Stimulated activated naive CD8-positive, alpha-beta T cell treated with anti-CD3 and anti-CD28 coated beads, Interleukin-15, Interleukin-2, amounts not matched to agents 100 ng/mL and 50 ng/mL, for 24 hours (primary cell): Measurements from ENCODE around the gene PLA2R1.
"Not testable (repeated sequence)": the region's sequence is repeated elsewhere in the genome, so short reads cannot be mapped to it uniquely, and the experiment has no call there.

Experiments used
- H3K27ac Mint-ChIP-seq: one replicate; pipeline ENCODE4 v1.8.0; 2021; ENCODE audit warnings: mild to moderate bottlenecking, mixed read lengths
- H3K27me3 Mint-ChIP-seq: one replicate; pipeline ENCODE4 v1.8.0; 2021; ENCODE audit warnings: mixed read lengths
- H3K36me3 Mint-ChIP-seq: one replicate; pipeline ENCODE4 v1.8.0; 2021; ENCODE audit warnings: low read depth, mixed read lengths
- H3K4me1 Mint-ChIP-seq: one replicate; pipeline ENCODE4 v1.8.0; 2021; ENCODE audit warnings: low read depth, mixed read lengths
- H3K4me3 Mint-ChIP-seq: one replicate; pipeline ENCODE4 v1.8.0; 2021; ENCODE audit warnings: mild to moderate bottlenecking, mixed read lengths
- H3K9me3 Mint-ChIP-seq: one replicate; pipeline ENCODE4 v1.8.0; 2021; ENCODE audit warnings: mixed read lengths

Gene PLA2R1

GRCh38 chr2:160052531-160052930 lies 9.9 kb downstream of the PLA2R1 start:
- no peak overlapping the region for H3K27ac Mint-ChIP-seq
- H3K9me3 Mint-ChIP-seq = no peaks in the 10 kb centered on the region
- H3K4me3 Mint-ChIP-seq = no peak overlapping the region
- peaks cover 19% of the 10 kb centered on the region for H3K27me3 Mint-ChIP-seq
- H3K4me1 Mint-ChIP-seq = no peaks in the 10 kb centered on the region
- H3K36me3 Mint-ChIP-seq = no peaks in the 10 kb centered on the region

GRCh38 chr2:160051371-160051800 lies 11.0 kb downstream of the PLA2R1 start:
- Mint-ChIP-seq H3K27ac (no peak overlapping the region), H3K36me3 (no peaks in the 10 kb centered on the region), H3K4me3 (no peak overlapping the region), H3K4me1 (no peaks in the 10 kb centered on the region), H3K9me3 (no peaks in the 10 kb centered on the region), H3K27me3 (peaks cover 19% of the 10 kb centered on the region)

GRCh38 chr2:160050147-160050546 lies 12.3 kb downstream of the PLA2R1 start:
- no peaks in the 10 kb centered on the region for H3K36me3 Mint-ChIP-seq
- no peak overlapping the region for H3K4me3 Mint-ChIP-seq
- no peak overlapping the region for H3K27ac Mint-ChIP-seq
- H3K9me3 Mint-ChIP-seq = no peaks in the 10 kb centered on the region
- H3K27me3 Mint-ChIP-seq = peaks cover 14% of the 10 kb centered on the region
- no peaks in the 10 kb centered on the region for H3K4me1 Mint-ChIP-seq

- no peak overlapping the region for H3K27ac Mint-ChIP-seq
- H3K4me1 Mint-ChIP-seq = peaks cover 15% of the 10 kb centered on the region
- H3K36me3 Mint-ChIP-seq = no peaks in the 10 kb centered on the region
- H3K4me3 Mint-ChIP-seq = no peak overlapping the region
- H3K27me3 Mint-ChIP-seq = peaks cover 12% of the 10 kb centered on the region
- H3K9me3 Mint-ChIP-seq = no peaks in the 10 kb centered on the region
These were observed 16.7 kb downstream of the PLA2R1 start for GRCh38 chr2:160045703-160046210.

GRCh38 chr2:160044728-160045127 lies 17.7 kb downstream of the PLA2R1 start:
- Mint-ChIP-seq H3K9me3 (no peaks in the 10 kb centered on the region), H3K27me3 (peaks cover 12% of the 10 kb centered on the region), H3K27ac (no peak overlapping the region), H3K36me3 (no peaks in the 10 kb centered on the region), H3K4me1 (peaks cover 15% of the 10 kb centered on the region), H3K4me3 (no peak overlapping the region)

- Mint-ChIP-seq H3K27ac (no peak overlapping the region), H3K36me3 (no peaks in the 10 kb centered on the region), H3K4me3 (no peak overlapping the region), H3K27me3 (peaks cover 12% of the 10 kb centered on the region), H3K4me1 (peaks cover 15% of the 10 kb centered on the region), H3K9me3 (no peaks in the 10 kb centered on the region)
These were observed 19.1 kb downstream of the PLA2R1 start for GRCh38 chr2:160043265-160043664.

- Mint-ChIP-seq H3K4me1 (peaks cover 15% of the 10 kb centered on the region), H3K9me3 (no peaks in the 10 kb centered on the region), H3K4me3 (no peak overlapping the region), H3K36me3 (no peaks in the 10 kb centered on the region), H3K27me3 (peaks cover 12% of the 10 kb centered on the region), H3K27ac (no peak overlapping the region)
These were observed 20.4 kb downstream of the PLA2R1 start for GRCh38 chr2:160042054-160042453.

- Mint-ChIP-seq H3K27me3 (peaks cover 12% of the 10 kb centered on the region), H3K27ac (no peak overlapping the region), H3K4me1 (peaks cover 15% of the 10 kb centered on the region), H3K36me3 (no peaks in the 10 kb centered on the region), H3K4me3 (no peak overlapping the region), H3K9me3 (no peaks in the 10 kb centered on the region)
These were observed 21.3 kb downstream of the PLA2R1 start for GRCh38 chr2:160041091-160041490.

GRCh38 chr2:160039166-160039903 lies 23.1 kb downstream of the PLA2R1 start:
- Mint-ChIP-seq H3K4me1 (peaks cover 15% of the 10 kb centered on the region), H3K9me3 (no peaks in the 10 kb centered on the region), H3K27me3 (peaks cover 12% of the 10 kb centered on the region), H3K27ac (no peak overlapping the region), H3K4me3 (no peak overlapping the region), H3K36me3 (no peaks in the 10 kb centered on the region)

- not testable (repeated sequence) for H3K27me3 Mint-ChIP-seq, H3K27ac Mint-ChIP-seq, H3K4me3 Mint-ChIP-seq, H3K9me3 Mint-ChIP-seq, H3K36me3 Mint-ChIP-seq
- H3K4me1 Mint-ChIP-seq = peaks cover 15% of the 10 kb centered on the region
These were observed 23.8 kb downstream of the PLA2R1 start for GRCh38 chr2:160038662-160039061.

- no peak overlapping the region for H3K4me3 Mint-ChIP-seq
- no peaks in the 10 kb centered on the region for H3K36me3 Mint-ChIP-seq
- H3K27ac Mint-ChIP-seq = no peak overlapping the region
- no peaks in the 10 kb centered on the region for H3K27me3 Mint-ChIP-seq
- no peaks in the 10 kb centered on the region for H3K9me3 Mint-ChIP-seq
- H3K4me1 Mint-ChIP-seq = peaks cover 9% of the 10 kb centered on the region
These were observed 25.7 kb downstream of the PLA2R1 start for GRCh38 chr2:160036736-160037135.

- H3K4me1 Mint-ChIP-seq = no peaks in the 10 kb centered on the region
- no peaks in the 10 kb centered on the region for H3K9me3 Mint-ChIP-seq
- H3K36me3 Mint-ChIP-seq = no peaks in the 10 kb centered on the region
- H3K4me3 Mint-ChIP-seq = no peak overlapping the region
- H3K27me3 Mint-ChIP-seq = no peaks in the 10 kb centered on the region
- no peak overlapping the region for H3K27ac Mint-ChIP-seq
These were observed 27.3 kb downstream of the PLA2R1 start for GRCh38 chr2:160035125-160035524.

GRCh38 chr2:160034396-160034795 lies 28.0 kb downstream of the PLA2R1 start:
- no peaks in the 10 kb centered on the region for H3K36me3 Mint-ChIP-seq
- H3K27ac Mint-ChIP-seq = no peak overlapping the region
- H3K27me3 Mint-ChIP-seq = no peaks in the 10 kb centered on the region
- H3K4me3 Mint-ChIP-seq = no peak overlapping the region
- H3K4me1 Mint-ChIP-seq = no peaks in the 10 kb centered on the region
- no peaks in the 10 kb centered on the region for H3K9me3 Mint-ChIP-seq

- Mint-ChIP-seq H3K36me3 (no peaks in the 10 kb centered on the region), H3K27ac (no peak overlapping the region), H3K27me3 (no peaks in the 10 kb centered on the region), H3K4me1 (no peaks in the 10 kb centered on the region), H3K9me3 (no peaks in the 10 kb centered on the region), H3K4me3 (no peak overlapping the region)
These were observed 28.6 kb downstream of the PLA2R1 start for GRCh38 chr2:160033732-160034392.

- Mint-ChIP-seq H3K4me3 (no peak overlapping the region), H3K27me3 (peaks cover 5% of the 10 kb centered on the region), H3K4me1 (no peaks in the 10 kb centered on the region), H3K27ac (no peak overlapping the region), H3K36me3 (no peaks in the 10 kb centered on the region), H3K9me3 (no peaks in the 10 kb centered on the region)
These were observed 33.2 kb downstream of the PLA2R1 start for GRCh38 chr2:160029270-160029628.
